Brain microvascular endothelial cell (primary cell): ENCODE results near the gene NOTCH1.
"Not testable (repeated sequence)": the region's sequence is repeated elsewhere in the genome, so short reads cannot be mapped to it uniquely, and the experiment has no call there.

Experiments
- DNase-seq: peaks from one replicate; pipeline ENCODE4 v3.0.0-alpha.2; 2020
- H3K27ac ChIP-seq: fragments of 250-450 bp; sonication (Bioruptor Pico); 2 replicates; pipeline ENCODE4 v1.5.1; 2020; ENCODE audit warnings: mild to moderate bottlenecking, moderate library complexity
- H3K27me3 ChIP-seq: fragments of 250-450 bp; sonication (Bioruptor Pico); replicated peaks from 2 replicates; pipeline ENCODE4 v1.5.1; 2020; ENCODE audit warnings: mild to moderate bottlenecking
- H3K36me3 ChIP-seq: fragments of 250-450 bp; sonication (Bioruptor Pico); replicated peaks from 2 replicates; pipeline ENCODE4 v1.5.1; 2020; ENCODE audit warnings: mild to moderate bottlenecking
- H3K4me3 ChIP-seq: 2 replicates; pipeline ENCODE4 v1.5.1; 2011; ENCODE audit warnings: low read depth, mild to moderate bottlenecking, control low read depth, low read length, moderate library complexity
- in situ Hi-C: cut with HindIII; loops from 2 replicates; pipeline ENCODE4 v1.10.0; 2017; ENCODE audit warnings: low sequenced_read_pairs, low pct_ligation_motif_present
- TF ChIP-seq, protein P1 (sequence below): IDR thresholded peaks from 2 replicates; pipeline ENCODE4 v1.5.1; 2011; ENCODE audit warnings: low read depth, mild to moderate bottlenecking, moderate library complexity, low read length, control low read depth, inconsistent platforms; ENCODE audit errors: missing control alignments

Gene NOTCH1

DNA sequence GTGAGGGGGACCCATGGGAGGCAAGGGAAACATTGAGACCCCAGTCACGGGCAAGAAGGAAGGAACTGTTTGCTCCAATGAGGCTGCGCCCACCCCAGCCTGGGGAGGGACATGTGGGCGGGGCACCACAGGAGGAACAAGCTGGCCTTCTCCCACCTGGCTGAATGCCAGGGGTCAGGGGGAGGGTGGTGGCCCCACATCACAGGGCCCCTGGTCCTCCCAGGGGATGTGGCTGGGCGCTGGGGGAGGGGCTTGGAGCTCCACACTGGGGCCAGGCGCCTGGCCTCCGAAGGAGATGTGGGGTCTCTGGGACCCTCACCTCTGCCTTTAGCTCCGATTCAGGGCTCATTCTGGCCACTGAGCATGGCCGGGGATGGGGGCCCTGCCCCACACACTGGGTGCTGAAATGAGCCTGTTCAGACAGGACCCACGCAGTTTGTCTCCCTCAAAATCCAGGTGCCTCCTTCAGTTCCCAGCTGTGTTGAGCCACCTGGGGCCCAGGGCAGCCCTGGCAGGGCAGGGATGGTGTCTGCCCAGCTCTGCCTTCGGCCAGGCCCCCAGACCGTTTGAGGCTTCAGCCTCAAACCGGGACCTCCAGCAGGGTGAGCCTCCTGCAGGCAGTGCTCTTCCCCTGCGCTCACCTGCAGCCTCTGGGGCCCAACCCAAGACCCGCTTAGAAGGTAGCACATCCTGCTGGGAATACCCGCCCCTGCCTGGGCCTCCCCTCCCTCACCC, 33.2 kb upstream of the NOTCH1 start:
- Histone ChIP-seq H3K27ac (no peak overlapping the region), H3K27me3 (no peaks in the 10 kb centered on the region), H3K36me3 (no peaks in the 10 kb centered on the region), H3K4me3 (no peak overlapping the region)
- TF ChIP-seq, protein P1, sequence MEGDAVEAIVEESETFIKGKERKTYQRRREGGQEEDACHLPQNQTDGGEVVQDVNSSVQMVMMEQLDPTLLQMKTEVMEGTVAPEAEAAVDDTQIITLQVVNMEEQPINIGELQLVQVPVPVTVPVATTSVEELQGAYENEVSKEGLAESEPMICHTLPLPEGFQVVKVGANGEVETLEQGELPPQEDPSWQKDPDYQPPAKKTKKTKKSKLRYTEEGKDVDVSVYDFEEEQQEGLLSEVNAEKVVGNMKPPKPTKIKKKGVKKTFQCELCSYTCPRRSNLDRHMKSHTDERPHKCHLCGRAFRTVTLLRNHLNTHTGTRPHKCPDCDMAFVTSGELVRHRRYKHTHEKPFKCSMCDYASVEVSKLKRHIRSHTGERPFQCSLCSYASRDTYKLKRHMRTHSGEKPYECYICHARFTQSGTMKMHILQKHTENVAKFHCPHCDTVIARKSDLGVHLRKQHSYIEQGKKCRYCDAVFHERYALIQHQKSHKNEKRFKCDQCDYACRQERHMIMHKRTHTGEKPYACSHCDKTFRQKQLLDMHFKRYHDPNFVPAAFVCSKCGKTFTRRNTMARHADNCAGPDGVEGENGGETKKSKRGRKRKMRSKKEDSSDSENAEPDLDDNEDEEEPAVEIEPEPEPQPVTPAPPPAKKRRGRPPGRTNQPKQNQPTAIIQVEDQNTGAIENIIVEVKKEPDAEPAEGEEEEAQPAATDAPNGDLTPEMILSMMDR = peak; percentile 3
- no peak for DNase-seq
- in situ Hi-C loops = no loop called here

DNA sequence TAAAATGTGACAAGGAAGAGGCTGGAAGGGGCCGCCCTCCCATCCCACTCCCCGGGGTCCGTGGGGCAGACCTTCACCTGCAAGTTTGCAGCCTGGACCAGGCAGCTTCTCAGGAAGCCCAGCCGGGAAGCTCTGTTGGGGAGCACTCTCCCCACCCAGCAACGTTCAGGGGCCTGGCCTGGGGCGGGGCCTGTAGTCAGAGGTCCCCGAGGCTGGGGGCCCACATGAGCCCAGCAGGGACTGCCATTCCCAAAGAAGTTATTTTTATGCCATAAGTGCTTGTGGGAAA, 32.7 kb upstream of the NOTCH1 start:
- in situ Hi-C loops = no loop called here
- no peak overlapping the region for H3K27ac ChIP-seq
- H3K36me3 ChIP-seq = no peaks in the 10 kb centered on the region
- H3K4me3 ChIP-seq = no peak overlapping the region
- no peak for DNase-seq
- TF ChIP-seq, protein P1 = no peak
- H3K27me3 ChIP-seq = no peaks in the 10 kb centered on the region

DNA sequence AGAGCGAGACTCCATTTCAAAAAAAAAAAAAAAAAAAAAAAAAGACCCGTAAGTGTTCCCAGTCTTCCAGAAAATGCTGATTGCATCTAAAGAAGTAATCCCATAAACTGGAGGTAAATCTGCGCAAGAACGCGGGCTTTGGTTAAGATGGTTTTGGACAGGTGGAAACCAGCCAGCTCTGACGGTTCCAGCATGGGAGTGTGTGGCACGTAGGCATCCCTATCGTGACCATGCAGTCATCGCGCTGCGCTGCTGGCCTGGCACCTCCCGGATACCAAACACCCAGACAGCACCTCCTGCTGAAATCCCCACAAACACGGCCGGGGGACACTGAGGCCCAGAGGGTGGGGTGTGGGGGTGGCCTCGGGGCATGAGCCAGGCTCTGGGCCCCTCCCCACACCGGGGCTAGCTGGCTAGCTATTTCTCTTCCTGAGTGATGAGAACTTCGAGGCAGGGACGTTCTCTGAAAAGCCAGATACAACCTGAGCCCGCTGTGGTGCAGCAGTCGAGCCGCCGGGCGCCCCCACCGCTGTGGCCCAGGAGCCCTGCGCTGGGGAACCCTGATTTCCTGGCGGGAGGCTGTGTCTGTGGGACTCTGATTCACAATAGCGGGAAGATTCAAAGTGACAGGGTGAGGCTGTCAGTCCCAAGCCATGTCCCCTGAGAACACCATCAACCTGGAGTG, 32.2 kb upstream of the NOTCH1 start:
- Histone ChIP-seq H3K36me3 (no peaks in the 10 kb centered on the region), H3K4me3 (no peak overlapping the region), H3K27ac (no peak overlapping the region), H3K27me3 (no peaks in the 10 kb centered on the region)
- TF ChIP-seq, protein P1 = no peak
- in situ Hi-C loops = no loop called here
- no peak for DNase-seq

DNA sequence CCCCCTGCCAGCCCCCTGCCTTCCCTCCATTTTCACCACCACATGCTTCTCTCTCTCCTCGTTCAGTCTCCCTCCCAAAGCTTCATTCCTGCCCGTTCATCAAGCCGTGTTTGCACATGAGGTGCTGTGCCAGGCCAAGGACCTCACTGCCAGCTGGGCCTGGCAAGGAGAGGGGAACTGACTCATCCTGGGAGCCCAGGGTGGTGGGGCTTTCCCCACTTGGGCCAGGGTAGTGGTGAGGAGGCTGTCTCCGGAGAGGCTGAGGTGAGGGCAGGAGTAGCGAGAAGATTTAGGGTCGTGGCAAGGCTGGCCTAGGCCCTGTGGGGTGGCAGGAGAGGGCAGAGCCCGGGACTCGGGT, 30.4 kb upstream of the NOTCH1 start:
- TF ChIP-seq, protein P1 = no peak
- no peak overlapping the region for H3K27ac ChIP-seq
- DNase-seq = no peak
- in situ Hi-C loops = no loop called here
- no peak overlapping the region for H3K4me3 ChIP-seq
- H3K36me3 ChIP-seq = no peaks in the 10 kb centered on the region
- H3K27me3 ChIP-seq = no peaks in the 10 kb centered on the region

DNA sequence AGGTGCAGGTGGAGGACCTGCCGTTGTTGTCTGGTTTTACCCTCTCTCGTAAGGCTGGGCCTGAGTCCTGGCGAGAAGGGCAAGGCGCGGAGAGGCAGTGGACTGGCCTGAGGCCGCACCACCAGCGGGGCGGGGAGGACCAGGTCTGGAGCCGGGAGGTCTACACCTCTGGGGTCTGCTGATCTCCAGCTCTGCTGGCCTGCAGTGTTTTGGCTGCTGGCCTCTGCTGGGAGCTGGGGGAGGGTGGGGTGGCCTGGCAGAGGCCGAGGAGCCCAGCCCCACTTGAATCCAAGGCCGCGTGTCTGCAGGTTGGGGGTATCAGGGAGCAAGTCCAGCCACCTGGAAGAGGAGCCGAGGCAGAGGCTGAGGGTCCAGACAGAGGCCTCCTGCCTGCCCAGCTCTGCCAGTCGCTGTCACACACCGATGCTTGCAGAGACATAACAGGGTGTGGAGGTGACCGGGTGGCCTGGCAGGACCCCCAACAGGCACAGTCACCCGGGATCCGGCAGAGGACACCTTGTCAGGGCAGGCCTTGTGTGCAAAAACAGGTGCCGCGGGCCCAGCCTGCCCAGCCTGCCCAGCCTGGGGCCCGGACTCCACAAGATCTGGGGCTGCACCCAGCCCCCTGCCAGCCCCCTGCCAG, 29.9 kb upstream of the NOTCH1 start:
- H3K27ac ChIP-seq = no peak overlapping the region
- TF ChIP-seq, protein P1 = no peak
- H3K4me3 ChIP-seq = no peak overlapping the region
- H3K27me3 ChIP-seq = no peaks in the 10 kb centered on the region
- in situ Hi-C loops = no loop called here
- no peak for DNase-seq
- no peaks in the 10 kb centered on the region for H3K36me3 ChIP-seq

DNA sequence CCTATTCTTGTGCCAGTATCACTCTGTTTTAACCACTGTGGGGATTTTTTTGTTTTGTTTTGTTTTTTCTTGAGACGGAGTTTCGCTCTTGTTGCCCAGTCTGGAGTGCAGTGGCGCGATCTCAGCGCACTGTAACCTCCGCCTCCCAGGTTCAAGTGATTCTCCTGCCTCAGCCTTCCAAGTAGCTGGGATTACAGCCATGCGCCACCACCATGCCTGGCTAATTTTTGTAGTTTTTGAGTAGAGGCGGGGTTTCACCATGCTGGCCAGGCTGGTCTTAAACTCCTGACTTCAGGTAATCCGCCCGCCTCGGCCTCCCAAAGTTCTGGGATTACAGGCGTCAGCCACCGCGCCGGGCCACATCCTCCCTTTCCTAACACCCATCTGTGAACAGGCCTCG, 28.8 kb upstream of the NOTCH1 start:
- in situ Hi-C loops, H3K27me3 ChIP-seq, H3K27ac ChIP-seq, H3K4me3 ChIP-seq, DNase-seq, H3K36me3 ChIP-seq: not testable (repeated sequence)
